GM18511 (cell line): Measurements from ENCODE around the gene APOBEC2.

Experiments used
- ATAC-seq: cut with Tn5 transposase; IDR thresholded peaks from one replicate; pipeline ENCODE4 v1.9.1; 2021; ENCODE audit warnings: mild to moderate bottlenecking, moderate library complexity; ENCODE audit not compliant: unreplicated experiment

APOBEC2 gene

DNA sequence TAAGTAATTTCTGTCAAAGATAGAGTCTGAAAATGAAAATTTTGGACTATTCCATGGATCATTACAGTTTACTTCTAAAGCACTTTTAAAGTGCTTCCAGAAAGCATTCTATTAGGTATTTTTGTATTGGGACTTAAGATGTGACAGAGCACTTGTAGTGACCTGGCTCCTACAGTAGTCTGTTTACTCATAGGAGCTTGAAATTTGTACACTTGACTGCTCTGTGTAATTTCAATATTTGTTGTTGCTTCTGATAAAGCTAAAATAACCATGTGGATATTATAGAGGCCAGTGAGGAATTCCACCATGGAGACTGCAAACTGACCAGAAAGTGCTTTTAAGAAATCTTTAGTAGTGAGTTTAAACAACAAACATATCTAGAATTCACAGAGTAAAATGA is 30.1 kb downstream of the APOBEC2 start:
- ATAC-seq = no peak

GRCh38 chr6:41085182-41085581 is 32.2 kb downstream of the APOBEC2 start:
- ATAC-seq = no peak

DNA sequence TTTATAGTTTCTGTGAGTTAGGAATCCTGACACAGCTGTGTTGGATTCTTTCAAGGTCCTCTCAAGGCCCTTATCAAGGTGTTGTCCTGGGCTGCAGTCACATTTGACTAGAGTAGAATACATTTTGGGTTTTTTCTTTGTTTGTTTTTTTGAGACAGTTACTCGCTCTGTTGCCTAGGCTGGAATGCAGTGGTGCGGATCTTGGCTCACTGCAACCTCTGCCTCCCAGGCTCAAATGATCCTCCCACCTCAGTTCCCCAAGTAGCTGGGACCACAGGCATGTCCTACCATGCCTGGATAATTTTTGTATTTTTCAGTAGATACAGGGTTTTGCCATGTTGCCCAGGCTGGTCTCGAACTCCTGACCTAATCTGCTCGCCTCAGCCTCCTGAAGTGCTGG is 35.4 kb downstream of the APOBEC2 start:
- no peak for ATAC-seq

DNA sequence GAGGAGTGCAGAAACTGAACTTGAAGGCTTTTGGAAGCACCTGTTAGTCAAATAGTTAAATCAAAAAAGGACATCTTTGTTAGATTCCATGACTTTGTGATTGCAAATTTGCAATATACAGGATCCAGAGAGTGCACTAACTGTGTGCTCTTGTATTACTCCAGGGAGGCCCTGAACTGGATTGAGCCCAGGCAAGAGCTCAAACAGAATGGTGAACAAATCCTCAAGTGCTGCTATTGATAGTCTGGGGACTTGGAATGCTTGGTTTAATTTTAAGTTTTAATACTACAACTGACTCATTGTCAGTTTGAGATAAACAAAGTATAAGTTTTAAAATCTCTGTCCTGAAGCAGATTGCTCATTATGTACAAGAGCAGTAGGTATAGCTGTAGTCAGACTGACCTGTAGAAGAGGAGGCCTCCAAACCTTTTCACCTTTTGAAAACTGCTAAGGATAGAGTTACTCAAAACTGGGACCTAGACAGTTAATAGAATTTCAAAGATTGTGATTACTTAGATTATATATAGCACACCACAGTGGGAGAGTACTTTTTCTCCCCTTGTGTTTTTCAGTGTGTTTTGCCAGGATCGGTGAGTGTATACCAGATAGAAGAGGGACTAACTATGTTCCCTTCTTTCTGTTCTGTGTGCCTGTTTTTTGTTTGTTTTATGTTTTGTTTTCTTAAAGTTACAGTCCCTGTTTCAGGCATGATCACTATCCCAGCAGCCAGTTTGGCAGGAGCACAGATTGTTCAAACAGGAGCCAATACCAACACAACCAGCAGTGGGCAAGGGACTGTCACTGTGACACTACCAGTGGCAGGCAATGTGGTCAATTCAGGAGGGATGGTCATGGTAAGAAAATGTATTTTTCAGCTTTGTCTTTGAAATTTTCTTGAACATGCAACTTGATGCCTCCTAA is 38.1 kb downstream of the APOBEC2 start:
- ATAC-seq = no peak

GRCh38 chr6:41092421-41093140 is 39.6 kb downstream of the APOBEC2 start:
- no peak for ATAC-seq

DNA sequence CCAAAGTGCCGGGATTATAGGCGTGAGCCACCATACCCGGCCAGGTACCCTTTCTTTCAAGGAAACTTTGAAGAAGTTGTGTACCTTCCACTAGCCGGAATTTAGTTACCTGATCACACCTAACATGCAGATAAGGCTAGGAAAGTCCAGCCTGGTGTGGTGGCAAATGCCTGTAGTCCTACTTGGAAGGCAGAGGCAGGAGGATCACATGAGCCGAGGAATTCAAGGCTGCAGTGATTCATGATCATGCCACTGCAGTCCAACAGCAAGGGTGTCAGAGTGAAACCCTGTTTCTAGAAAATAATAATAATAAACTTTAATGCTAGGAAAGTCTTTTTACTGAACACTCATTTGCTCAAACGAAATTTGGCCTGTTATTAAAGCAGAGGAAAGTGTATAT is 40.7 kb downstream of the APOBEC2 start:
- no peak for ATAC-seq

DNA sequence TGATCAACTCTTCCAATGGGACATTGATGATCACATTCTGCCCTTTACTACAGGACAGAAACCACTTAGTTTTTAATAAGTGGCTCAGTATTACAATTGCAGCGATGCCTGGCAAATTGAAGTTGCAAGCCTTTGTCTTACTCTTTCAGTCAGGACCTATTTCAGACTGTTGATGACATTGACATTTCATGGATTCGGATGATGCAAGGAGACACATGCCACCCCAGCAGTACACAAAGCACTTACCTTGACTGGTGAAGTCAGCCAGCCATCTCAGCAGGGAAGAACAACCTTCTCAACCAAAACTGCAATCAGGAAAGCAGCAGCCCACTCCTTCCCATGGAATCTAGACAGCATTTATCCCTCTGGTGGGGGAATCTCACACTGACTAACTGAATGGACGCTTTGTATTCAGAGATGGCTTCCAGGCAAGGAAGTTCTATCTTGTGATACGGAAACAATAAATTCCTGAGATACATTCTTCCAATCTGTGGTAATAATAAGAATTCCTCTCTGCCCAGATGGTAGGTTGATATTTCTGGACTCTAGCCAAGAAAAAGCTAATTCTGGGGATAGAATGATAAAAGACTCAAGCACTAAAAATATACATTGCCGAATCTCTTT is 44.6 kb downstream of the APOBEC2 start:
- no peak for ATAC-seq

- ATAC-seq = no peak
These were observed 45.4 kb downstream of the APOBEC2 start for GRCh38 chr6:41098366-41098765.

- ATAC-seq = no peak
These were observed 47.9 kb downstream of the APOBEC2 start for GRCh38 chr6:41100871-41101287.

DNA sequence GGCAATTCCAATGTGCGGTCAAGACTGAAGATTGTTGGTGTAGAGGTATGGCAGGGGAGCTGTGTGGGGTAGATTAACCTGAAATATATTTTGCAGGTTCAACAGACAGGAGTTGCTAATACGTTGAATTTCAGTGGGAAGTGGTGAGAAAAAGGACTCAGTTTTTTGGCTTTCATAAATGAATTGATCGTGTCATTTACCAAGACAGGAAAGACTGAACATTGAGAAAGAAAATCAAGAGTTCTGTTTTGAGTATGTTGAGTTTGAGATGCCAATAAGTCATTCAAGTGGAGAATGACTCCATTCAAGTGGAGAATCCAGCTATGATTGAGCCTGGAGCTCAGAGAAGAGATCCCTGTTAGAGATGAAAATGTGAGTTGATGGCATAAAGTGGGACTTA is 50.8 kb downstream of the APOBEC2 start:
- no peak for ATAC-seq

- ATAC-seq = no peak
These were observed 58.0 kb downstream of the APOBEC2 start for GRCh38 chr6:41111017-41111416.
